DOHH2 (cell line): Measurements from ENCODE around the gene RYR2.

Experiments
- EZH2phosphoT487 ChIP-seq: fragments of 200-600 bp; sonication (generic); IDR thresholded peaks from 2 replicates; pipeline ENCODE4 v1.6.1; 2017; ENCODE audit warnings: borderline replicate concordance, mild to moderate bottlenecking, antibody characterized with exemption, low read length, moderate library complexity, mixed read lengths
- TF ChIP-seq, protein P1 (sequence below): fragments of 200-600 bp; sonication (generic); IDR thresholded peaks from one replicate; pipeline ENCODE4 v1.5.1; 2014; ENCODE audit warnings: antibody characterized with exemption, mild to moderate bottlenecking, low read depth, low read length; ENCODE audit not compliant: poor library complexity, severe bottlenecking

- TF ChIP-seq, protein P1, sequence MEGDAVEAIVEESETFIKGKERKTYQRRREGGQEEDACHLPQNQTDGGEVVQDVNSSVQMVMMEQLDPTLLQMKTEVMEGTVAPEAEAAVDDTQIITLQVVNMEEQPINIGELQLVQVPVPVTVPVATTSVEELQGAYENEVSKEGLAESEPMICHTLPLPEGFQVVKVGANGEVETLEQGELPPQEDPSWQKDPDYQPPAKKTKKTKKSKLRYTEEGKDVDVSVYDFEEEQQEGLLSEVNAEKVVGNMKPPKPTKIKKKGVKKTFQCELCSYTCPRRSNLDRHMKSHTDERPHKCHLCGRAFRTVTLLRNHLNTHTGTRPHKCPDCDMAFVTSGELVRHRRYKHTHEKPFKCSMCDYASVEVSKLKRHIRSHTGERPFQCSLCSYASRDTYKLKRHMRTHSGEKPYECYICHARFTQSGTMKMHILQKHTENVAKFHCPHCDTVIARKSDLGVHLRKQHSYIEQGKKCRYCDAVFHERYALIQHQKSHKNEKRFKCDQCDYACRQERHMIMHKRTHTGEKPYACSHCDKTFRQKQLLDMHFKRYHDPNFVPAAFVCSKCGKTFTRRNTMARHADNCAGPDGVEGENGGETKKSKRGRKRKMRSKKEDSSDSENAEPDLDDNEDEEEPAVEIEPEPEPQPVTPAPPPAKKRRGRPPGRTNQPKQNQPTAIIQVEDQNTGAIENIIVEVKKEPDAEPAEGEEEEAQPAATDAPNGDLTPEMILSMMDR, result no peak
- TF ChIP-seq EZH2phosphoT487, result no peak
These were observed 833.3 kb downstream of the RYR2 start for GRCh38 chr1:237875291-237875690.
